Prostate gland (tissue), 2 donors: ENCODE results near the gene TPX2. TPM values are rescaled to one million over a fixed set of nuclear protein-coding genes. Genes with fewer than 3 reads are reported as not detected.

Experiments used
- DNase-seq: peaks from one replicate; pipeline ENCODE4 v3.0.0-alpha.2; 2019; ENCODE audit warnings: low spot score
- H3K27ac ChIP-seq, 2 donors: fragments of 200-600 bp; sonication (generic); 2 replicates each; pipeline ENCODE4 v1.5.1; 2017 to 2019
- H3K27me3 ChIP-seq: fragments of 200-600 bp; sonication (generic); replicated peaks from 2 replicates; pipeline ENCODE4 v1.5.1; 2019; ENCODE audit not compliant: insufficient read depth
- H3K36me3 ChIP-seq, 2 donors: fragments of 200-600 bp; sonication (generic); 1 replicate in 1 of 2; 2 replicates in 1 of 2; pipeline versions ENCODE4 v1.5.1 to v1.8.1; 2017 to 2019
- H3K4me1 ChIP-seq: fragments of 200-600 bp; sonication (generic); replicated peaks from 2 replicates; pipeline ENCODE4 v1.5.1; 2019
- H3K4me3 ChIP-seq, 2 donors: fragments of 200-600 bp; sonication (generic); 2 replicates each; pipeline ENCODE4 v1.5.1; 2017 to 2019
- H3K9me3 ChIP-seq: fragments of 200-600 bp; sonication (generic); 2 replicates; pipeline ENCODE4 v1.5.1; 2017
- POLR2A ChIP-seq: fragments of 450-650 bp; IDR thresholded peaks from one replicate; pipeline ENCODE4 v1.6.1; 2016; ENCODE audit warnings: antibody characterized with exemption, mild to moderate bottlenecking
- POLR2AphosphoS5 ChIP-seq: sonication (generic); formaldehyde crosslinking; IDR thresholded peaks from one replicate; pipeline ENCODE4 v1.6.1; 2017; ENCODE audit warnings: antibody characterized with exemption
- WGBS: methylation state at CpG from one replicate; pipeline ENCODE4 v1.1.5; 2018; 5-methylcytosine and 5-hydroxymethylcytosine counted together
- intact Hi-C: fragments of 100-400 bp; cut with DNase I; formaldehyde crosslinking; loops from one replicate; pipeline ENCODE4 v1.14.2; 2022
- total RNA-seq, 2 donors: library from RNA; depleted of rRNA; stranded (reverse); fragments of >200 nt; gene quantifications; one replicate each; pipeline ENCODE4 v1.1.0, GENCODE V29; 2016
- TF ChIP-seq, protein P1 (sequence below), 4 experiments: fragments of 200-600 bp in 2 of 4; fragments of 450-650 bp in 2 of 4; sonication (generic) in 2 of 4; IDR thresholded peaks; 1 replicate in 3 of 4; 2 replicates in 1 of 4; pipeline ENCODE4 v1.5.1; 2016 to 2019; ENCODE audit warnings: antibody characterized with exemption in 4 of 4, mild to moderate bottlenecking in 2 of 4, moderate library complexity in 2 of 4

The TPX2 gene
- total RNA-seq, 2 donors from 2014 or later: 1.4 to 23.2 TPM

DNA sequence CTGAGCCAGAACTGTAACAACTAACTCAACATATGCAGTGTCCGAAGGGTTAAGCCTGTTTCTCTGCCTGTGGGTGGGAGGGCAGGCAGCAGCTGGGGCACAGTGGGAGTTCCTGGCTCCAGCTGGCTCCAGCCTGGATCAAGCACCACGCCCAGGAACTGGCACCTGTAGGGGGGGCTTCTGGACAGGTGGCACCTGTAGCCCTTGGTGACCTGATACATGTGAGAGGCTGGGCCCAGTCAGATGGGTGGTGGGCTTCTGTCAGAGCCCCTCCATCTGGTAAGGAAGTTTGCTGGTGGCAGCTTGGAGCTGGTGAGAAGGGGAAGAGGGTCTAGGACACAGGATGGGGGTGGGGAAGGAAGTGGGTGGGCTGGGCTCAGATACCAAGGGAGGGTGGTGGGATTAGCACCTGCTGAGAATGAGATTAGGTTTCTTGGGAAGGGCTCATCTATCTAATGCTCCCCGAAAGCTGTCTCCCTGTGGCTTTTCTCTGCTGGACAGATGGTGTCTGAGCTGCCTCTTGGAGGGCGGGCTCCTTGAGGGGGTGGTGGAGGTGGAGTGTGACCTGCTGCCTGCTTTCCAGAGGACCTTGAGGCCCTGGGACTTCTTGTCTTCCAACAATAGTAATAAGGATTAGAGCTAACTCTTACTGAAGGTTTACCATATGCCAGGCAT, 45.0 kb upstream of the TPX2 start:
- Histone ChIP-seq H3K9me3 (no peaks in the 10 kb centered on the region), H3K4me1 (peaks cover 7% of the 10 kb centered on the region), H3K27ac (peak overlapping the region in 1 of 2 donors; percentile 2), H3K4me3 (no peak overlapping the region), H3K27me3 (no peaks in the 10 kb centered on the region), H3K36me3 (no peaks in the 10 kb centered on the region)
- WGBS: 76% methylated on average over 4 of the region's 4 CpGs
- intact Hi-C loops: no loop called here
- TF ChIP-seq POLR2A: no peak
- no peak for TF ChIP-seq POLR2AphosphoS5
- TF ChIP-seq, protein P1, sequence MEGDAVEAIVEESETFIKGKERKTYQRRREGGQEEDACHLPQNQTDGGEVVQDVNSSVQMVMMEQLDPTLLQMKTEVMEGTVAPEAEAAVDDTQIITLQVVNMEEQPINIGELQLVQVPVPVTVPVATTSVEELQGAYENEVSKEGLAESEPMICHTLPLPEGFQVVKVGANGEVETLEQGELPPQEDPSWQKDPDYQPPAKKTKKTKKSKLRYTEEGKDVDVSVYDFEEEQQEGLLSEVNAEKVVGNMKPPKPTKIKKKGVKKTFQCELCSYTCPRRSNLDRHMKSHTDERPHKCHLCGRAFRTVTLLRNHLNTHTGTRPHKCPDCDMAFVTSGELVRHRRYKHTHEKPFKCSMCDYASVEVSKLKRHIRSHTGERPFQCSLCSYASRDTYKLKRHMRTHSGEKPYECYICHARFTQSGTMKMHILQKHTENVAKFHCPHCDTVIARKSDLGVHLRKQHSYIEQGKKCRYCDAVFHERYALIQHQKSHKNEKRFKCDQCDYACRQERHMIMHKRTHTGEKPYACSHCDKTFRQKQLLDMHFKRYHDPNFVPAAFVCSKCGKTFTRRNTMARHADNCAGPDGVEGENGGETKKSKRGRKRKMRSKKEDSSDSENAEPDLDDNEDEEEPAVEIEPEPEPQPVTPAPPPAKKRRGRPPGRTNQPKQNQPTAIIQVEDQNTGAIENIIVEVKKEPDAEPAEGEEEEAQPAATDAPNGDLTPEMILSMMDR (IDR thresholded peaks at IDR 0.05): no peak
- DNase-seq: no peak

DNA sequence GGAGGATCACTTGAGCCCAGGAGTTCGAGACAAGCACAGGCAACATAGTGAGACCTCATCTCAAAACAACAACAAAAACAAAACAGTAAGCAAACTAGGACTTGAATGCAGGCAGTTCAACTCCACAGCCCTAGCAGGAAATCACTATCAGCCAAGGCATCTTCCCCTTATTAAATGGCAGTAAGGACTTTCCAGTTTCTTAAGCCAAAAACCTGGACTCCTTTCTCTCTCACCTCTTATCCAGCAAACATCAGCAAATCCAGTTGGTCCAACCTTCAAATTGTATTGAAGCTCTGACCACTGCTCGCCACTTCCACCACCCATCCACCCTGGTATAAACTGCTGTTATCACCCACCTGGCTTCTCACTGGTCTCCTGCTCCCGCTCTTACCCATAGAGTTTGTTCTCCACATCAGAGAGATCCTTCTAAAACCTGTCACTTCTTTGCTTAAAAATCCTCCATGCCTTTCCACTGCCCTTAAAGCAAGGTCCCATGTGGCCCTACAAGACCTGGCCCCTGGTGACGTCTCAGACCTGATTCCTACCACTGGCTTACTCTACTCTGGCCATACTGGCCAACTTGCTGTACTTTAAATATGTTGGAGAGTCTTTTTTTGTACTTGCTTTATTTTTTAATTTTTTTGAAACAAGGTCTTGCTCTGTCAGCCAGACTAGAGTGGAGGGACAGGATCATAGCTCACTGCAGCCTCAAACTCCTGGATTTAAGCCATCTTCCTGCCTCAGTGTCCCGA, 44.1 kb upstream of the TPX2 start:
- 82% methylated on average over 5 of the region's 5 CpGs for WGBS
- Histone ChIP-seq H3K36me3 (no peaks in the 10 kb centered on the region), H3K4me3 (no peak overlapping the region), H3K27ac (peak overlapping the region in 1 of 2 donors; percentile 2), H3K27me3 (no peaks in the 10 kb centered on the region), H3K4me1 (peaks cover 13% of the 10 kb centered on the region), H3K9me3 (no peaks in the 10 kb centered on the region)
- TF ChIP-seq POLR2A (no peak), POLR2AphosphoS5 (no peak)
- TF ChIP-seq, protein P1 (IDR thresholded peaks at IDR 0.05): no peak
- DNase-seq: no peak
- intact Hi-C loops: no loop called here

DNA sequence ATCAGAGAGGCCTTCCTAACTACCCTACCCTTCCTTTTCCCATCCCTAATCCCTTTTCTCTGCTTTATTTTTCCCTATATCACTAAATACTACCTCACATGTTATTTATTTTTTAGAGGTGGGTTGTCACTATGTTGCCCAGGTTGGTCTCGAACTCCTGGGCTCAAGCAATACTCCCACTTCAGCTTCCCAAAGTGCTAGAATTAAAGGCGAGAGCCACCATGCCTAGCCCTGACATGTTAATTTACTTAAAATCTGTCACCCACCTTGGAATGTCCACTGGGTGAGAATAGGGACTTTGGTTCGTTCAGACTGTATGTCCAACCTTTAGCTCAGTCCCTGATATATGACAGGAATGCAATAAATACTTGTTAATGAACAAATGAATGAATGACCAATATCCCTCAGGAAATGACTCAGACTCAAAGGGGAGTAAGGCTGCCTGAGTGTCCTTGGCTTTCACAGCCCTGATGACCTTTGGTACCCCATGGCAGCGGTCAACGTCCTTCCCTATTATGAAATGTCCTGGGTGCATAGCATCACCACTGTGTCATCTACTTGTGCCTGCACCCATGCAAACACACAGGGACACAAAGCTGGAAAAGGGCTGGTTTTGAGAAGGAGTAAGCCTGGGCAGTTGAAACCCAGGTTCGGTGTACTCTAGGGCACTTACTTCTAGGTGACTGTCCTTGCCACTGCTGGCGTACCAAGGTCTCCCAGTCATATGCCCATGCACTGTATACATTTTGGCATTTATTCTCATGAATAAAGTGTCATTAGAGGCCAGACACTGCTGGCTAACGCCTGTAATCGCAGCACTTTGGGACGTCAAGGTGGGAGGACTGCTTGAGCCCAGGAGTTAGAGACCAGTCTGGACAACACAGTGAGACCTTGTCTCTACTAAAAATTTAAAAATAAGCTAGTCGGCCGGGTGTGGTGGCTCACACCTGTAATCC, 43.0 kb upstream of the TPX2 start:
- 91% methylated on average over 12 of the region's 12 CpGs for WGBS
- Histone ChIP-seq H3K9me3 (no peaks in the 10 kb centered on the region), H3K4me1 (peaks cover 13% of the 10 kb centered on the region), H3K4me3 (no peak overlapping the region), H3K27me3 (no peaks in the 10 kb centered on the region), H3K27ac (peak overlapping the region in 1 of 2 donors; percentile 2), H3K36me3 (no peaks in the 10 kb centered on the region)
- no peak for DNase-seq
- intact Hi-C loops: no loop called here
- TF ChIP-seq POLR2AphosphoS5: no peak
- TF ChIP-seq POLR2A: no peak
- TF ChIP-seq, protein P1 (IDR thresholded peaks at IDR 0.05): no peak

DNA sequence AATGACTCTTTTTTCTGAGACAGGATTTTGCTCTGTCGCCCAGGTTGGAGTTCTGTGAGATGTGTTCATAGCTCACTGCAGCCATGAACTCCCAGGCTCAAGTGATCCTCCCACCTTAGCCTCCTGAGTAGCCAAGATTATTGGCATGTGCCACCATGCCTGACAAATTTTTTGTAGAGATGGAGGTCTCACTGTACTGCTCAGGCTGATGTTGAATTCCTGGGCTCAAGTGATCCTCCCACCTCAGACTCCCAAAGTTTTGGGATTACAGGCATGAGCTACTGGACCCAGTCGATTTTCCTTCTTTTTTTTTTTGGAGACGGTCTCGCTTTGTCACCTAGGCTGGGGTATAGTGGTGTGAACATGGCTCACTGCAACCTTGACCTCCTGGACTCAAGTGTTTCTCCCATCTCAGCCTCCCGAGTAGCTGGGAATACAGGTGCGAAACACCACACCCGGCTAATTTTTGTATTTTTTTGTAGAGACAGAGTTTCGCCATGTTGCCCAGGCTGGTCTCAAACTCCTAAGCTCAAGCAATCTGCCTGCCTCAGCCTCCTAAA, 40.8 kb upstream of the TPX2 start:
- DNase-seq: no peak
- WGBS: 92% methylated on average over 8 of the region's 8 CpGs
- intact Hi-C loops: no loop called here
- Histone ChIP-seq H3K27me3 (no peaks in the 10 kb centered on the region), H3K9me3 (no peaks in the 10 kb centered on the region), H3K4me3 (no peak overlapping the region), H3K36me3 (no peaks in the 10 kb centered on the region), H3K27ac (peak overlapping the region; percentile 71 to 81), H3K4me1 (peaks cover 13% of the 10 kb centered on the region)
- TF ChIP-seq POLR2AphosphoS5 (no peak), POLR2A (no peak)
- TF ChIP-seq, protein P1 (IDR thresholded peaks at IDR 0.05): no peak
